Sigmoid colon (tissue), 4 donors: ENCODE measurements around the gene GPR157.

Source experiments
- POLR2A ChIP-seq, 2 donors: fragments of 450-650 bp; IDR thresholded peaks; one replicate each; pipeline ENCODE4 v1.6.1; 2016; ENCODE audit warnings: antibody characterized with exemption in 2 of 2, mild to moderate bottlenecking in 2 of 2, moderate library complexity in 2 of 2
- POLR2AphosphoS5 ChIP-seq, 4 donors: sonication (generic); formaldehyde crosslinking; IDR thresholded peaks; one replicate each; pipeline ENCODE4 v1.6.1; 2017; ENCODE audit warnings: antibody characterized with exemption in 4 of 4
- TF ChIP-seq, protein P1 (sequence below), 4 experiments: fragments of 450-650 bp in 3 of 4; fragments of 200-600 bp in 1 of 4; IDR thresholded peaks; one replicate each; pipeline ENCODE4 v1.5.1; 2016 to 2019; ENCODE audit warnings: antibody characterized with exemption in 4 of 4, mild to moderate bottlenecking in 3 of 4, moderate library complexity in 2 of 4

- TF ChIP-seq, protein P1, sequence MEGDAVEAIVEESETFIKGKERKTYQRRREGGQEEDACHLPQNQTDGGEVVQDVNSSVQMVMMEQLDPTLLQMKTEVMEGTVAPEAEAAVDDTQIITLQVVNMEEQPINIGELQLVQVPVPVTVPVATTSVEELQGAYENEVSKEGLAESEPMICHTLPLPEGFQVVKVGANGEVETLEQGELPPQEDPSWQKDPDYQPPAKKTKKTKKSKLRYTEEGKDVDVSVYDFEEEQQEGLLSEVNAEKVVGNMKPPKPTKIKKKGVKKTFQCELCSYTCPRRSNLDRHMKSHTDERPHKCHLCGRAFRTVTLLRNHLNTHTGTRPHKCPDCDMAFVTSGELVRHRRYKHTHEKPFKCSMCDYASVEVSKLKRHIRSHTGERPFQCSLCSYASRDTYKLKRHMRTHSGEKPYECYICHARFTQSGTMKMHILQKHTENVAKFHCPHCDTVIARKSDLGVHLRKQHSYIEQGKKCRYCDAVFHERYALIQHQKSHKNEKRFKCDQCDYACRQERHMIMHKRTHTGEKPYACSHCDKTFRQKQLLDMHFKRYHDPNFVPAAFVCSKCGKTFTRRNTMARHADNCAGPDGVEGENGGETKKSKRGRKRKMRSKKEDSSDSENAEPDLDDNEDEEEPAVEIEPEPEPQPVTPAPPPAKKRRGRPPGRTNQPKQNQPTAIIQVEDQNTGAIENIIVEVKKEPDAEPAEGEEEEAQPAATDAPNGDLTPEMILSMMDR (IDR thresholded peaks at IDR 0.05) = no peak
- TF ChIP-seq POLR2A (IDR thresholded peaks at IDR 0.05) = no peak
- no peak for TF ChIP-seq POLR2AphosphoS5 (IDR thresholded peaks at IDR 0.05)
Observed at GRCh38 chr1:9128166-9128519, 759 bp downstream of the GPR157 start.
